Measurements from ENCODE around the gene TTC9.

Gene TTC9

DNA sequence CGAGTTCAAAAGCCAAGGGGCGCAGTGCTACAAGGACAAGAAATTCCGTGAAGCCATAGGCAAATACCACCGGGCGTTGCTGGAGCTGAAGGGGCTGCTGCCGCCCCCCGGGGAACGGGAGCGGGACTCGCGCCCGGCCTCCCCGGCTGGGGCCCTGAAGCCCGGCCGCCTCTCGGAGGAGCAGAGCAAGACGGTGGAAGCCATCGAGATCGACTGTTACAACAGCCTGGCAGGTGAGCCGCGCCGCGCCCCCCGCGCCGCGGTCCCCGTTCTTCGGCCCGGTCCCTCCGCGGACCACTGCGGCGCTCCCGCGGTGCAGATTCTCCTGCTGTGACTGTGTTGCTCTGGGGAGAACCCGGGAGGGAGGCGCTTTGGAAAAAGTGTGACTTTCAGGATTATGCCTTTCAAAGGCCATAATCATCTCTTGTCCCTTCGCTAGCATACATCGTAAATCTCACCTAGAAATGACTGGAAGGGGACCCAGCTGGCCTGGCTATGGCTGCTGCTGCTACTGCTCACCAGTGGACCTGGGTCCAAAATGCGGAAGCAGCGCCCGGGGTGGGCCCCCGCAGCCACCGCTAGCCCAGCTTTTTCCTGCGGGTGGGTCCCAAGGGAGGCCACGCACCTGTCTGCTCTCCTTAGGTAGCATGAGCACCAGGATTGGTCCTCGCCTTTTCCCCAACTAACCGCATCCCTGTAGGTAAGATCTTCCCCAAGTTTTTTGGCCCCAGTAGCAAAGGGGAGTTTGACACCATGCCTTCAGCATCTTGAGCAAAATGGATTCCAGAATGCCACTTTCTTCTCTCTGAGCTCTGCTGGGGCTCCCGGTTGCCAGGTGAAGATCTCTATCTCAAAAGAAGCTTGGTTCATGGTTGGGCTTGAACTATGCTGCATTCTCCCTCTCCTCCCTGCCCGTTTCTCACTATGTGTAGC, 853 bp downstream of the TTC9 start:
- H3K36me3 ChIP-seq (ENCODE audit: control insufficient read depth in 5 of 5, insufficient read depth in 5 of 5, low read length in 5 of 5) = no peaks in the 10 kb centered on the region
- H3K27ac ChIP-seq (ENCODE audit: low read depth, low read length) = no peak overlapping the region
- peaks cover 4 to 20% (median 16%) of the 10 kb centered on the region in 5 donors for H3K4me1 ChIP-seq (ENCODE audit: control insufficient read depth in 5 of 5, insufficient read depth in 5 of 5, low read length in 5 of 5)
- H3K4me3 ChIP-seq (ENCODE audit: low read depth in 1 of 5, low read length in 5 of 5) = peak overlapping the region; percentile 55 to 79 (median 66)
- no peaks in the 10 kb centered on the region for H3K9me3 ChIP-seq (ENCODE audit: control insufficient read depth in 5 of 5, low read length in 5 of 5)
- peaks cover 6 to 29% (median 14%) of the 10 kb centered on the region in 5 donors for H3K27me3 ChIP-seq (ENCODE audit: control insufficient read depth in 5 of 5, insufficient read depth in 4 of 5, low read length in 5 of 5)
- peak overlapping the region in 3 of 5 donors; percentile 38 to 66 (median 50) for H3K9ac ChIP-seq (ENCODE audit: low read length in 5 of 5)

DNA sequence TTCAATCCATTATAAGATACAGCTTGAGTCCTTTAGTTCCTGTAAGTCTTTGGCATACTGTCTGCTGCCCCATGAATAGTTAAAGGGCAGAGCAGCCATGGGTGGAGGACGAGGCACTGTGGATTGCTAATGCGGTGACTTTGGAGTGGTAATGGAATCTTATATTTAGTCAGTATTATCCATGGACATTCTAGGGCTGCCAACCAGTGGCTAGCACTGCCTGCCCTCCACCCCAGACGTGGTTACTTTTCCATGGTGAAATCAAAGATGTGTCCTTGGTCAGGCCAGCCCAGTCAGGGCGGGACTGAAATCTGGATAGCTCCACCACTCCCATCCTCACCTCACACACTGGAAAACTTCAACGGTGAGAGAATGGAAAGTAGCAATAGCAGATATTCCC, 2.3 kb downstream of the TTC9 start:
- H3K36me3 ChIP-seq (ENCODE audit: control insufficient read depth in 5 of 5, insufficient read depth in 5 of 5, low read length in 5 of 5) = no peaks in the 10 kb centered on the region
- peaks cover 4 to 20% (median 16%) of the 10 kb centered on the region in 5 donors for H3K4me1 ChIP-seq (ENCODE audit: control insufficient read depth in 5 of 5, insufficient read depth in 5 of 5, low read length in 5 of 5)
- no peaks in the 10 kb centered on the region for H3K9me3 ChIP-seq (ENCODE audit: control insufficient read depth in 5 of 5, low read length in 5 of 5)
- peaks cover 6 to 28% (median 14%) of the 10 kb centered on the region in 5 donors for H3K27me3 ChIP-seq (ENCODE audit: control insufficient read depth in 5 of 5, insufficient read depth in 4 of 5, low read length in 5 of 5)
- no peak overlapping the region for H3K27ac ChIP-seq (ENCODE audit: low read depth, low read length)
- no peak overlapping the region for H3K9ac ChIP-seq (ENCODE audit: low read length in 5 of 5)
- H3K4me3 ChIP-seq (ENCODE audit: low read depth in 1 of 5, low read length in 5 of 5) = no peak overlapping the region

DNA sequence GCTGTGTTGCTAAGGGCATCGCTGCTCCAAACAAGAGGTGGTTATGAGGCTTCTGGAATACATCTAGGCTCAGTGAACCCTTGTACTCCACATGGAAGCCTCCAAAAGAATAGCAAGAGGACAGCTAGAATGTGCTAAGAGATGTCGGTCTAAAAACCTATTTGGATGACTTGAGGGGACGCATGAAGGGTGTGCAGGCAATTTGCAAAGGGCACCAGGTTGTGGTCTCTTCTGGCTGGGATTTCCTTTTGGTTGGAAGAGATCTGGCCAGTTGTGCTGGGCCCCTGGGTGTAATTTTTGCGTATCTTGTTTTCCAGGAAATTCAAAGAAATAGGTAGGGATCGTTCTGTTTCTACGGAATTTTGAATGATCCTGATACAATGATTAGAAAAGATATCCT, 4.2 kb downstream of the TTC9 start:
- no peak overlapping the region for H3K4me3 ChIP-seq (ENCODE audit: low read depth in 1 of 5, low read length in 5 of 5)
- no peaks in the 10 kb centered on the region for H3K36me3 ChIP-seq (ENCODE audit: control insufficient read depth in 5 of 5, insufficient read depth in 5 of 5, low read length in 5 of 5)
- peaks cover 2 to 16% (median 14%) of the 10 kb centered on the region in 5 donors for H3K4me1 ChIP-seq (ENCODE audit: control insufficient read depth in 5 of 5, insufficient read depth in 5 of 5, low read length in 5 of 5)
- no peak overlapping the region for H3K27ac ChIP-seq (ENCODE audit: low read depth, low read length)
- H3K9me3 ChIP-seq (ENCODE audit: control insufficient read depth in 5 of 5, low read length in 5 of 5) = no peaks in the 10 kb centered on the region
- peaks cover 6 to 17% (median 10%) of the 10 kb centered on the region in 5 donors for H3K27me3 ChIP-seq (ENCODE audit: control insufficient read depth in 5 of 5, insufficient read depth in 4 of 5, low read length in 5 of 5)
- H3K9ac ChIP-seq (ENCODE audit: low read length in 5 of 5) = no peak overlapping the region

DNA sequence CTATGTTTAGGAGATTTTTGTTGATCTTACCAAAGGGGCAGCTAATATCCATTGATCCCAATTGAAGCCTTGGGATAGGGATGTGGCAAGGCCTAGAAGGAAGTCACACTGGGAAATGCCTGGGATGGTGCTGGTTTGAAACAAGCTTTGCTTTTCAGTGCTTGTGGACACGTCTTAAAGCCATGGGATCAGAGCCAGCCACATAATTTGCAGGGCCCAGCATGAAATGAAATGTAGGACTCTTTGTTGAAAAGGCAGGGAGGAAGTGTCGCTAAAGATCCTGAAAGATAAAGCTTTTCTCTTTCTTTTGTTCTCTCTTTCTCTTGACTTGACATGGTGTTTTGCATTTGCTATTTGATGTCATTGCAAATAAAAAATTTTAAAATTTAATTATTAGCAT, 5.0 kb downstream of the TTC9 start:
- Histone ChIP-seq H3K27me3 (ENCODE audit: control insufficient read depth in 5 of 5, insufficient read depth in 4 of 5, low read length in 5 of 5) (peaks cover 4 to 15% (median 7%) of the 10 kb centered on the region in 5 donors), H3K27ac (ENCODE audit: low read depth, low read length) (no peak overlapping the region), H3K36me3 (ENCODE audit: control insufficient read depth in 5 of 5, insufficient read depth in 5 of 5, low read length in 5 of 5) (no peaks in the 10 kb centered on the region), H3K4me1 (ENCODE audit: control insufficient read depth in 5 of 5, insufficient read depth in 5 of 5, low read length in 5 of 5) (peaks cover 0 to 10% (median 9%) of the 10 kb centered on the region in 5 donors), H3K4me3 (ENCODE audit: low read depth in 1 of 5, low read length in 5 of 5) (no peak overlapping the region), H3K9ac (ENCODE audit: low read length in 5 of 5) (no peak overlapping the region), H3K9me3 (ENCODE audit: control insufficient read depth in 5 of 5, low read length in 5 of 5) (no peaks in the 10 kb centered on the region)

DNA sequence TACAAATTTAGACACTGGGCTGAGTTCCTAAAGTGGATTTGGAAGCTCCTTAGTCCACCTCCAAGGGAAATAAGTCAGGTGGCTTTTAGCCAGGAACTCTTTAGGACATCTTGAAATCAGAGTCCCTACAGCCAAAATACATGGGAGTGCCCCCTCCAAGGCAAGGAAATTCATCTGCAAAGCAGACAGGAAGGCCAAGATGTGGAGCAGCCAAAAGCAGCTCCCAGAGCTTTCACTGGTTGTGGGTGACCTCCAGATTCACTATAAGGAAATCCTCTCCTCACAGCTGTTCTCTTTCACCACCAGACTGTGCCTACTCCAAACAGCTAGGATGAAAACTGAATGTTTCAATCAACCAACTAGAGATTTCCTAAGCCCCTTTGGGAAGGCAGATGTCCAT, 6.6 kb downstream of the TTC9 start:
- no peaks in the 10 kb centered on the region for H3K9me3 ChIP-seq (ENCODE audit: control insufficient read depth in 5 of 5, low read length in 5 of 5)
- H3K36me3 ChIP-seq (ENCODE audit: control insufficient read depth in 5 of 5, insufficient read depth in 5 of 5, low read length in 5 of 5) = no peaks in the 10 kb centered on the region
- no peak overlapping the region for H3K9ac ChIP-seq (ENCODE audit: low read length in 5 of 5)
- H3K27ac ChIP-seq (ENCODE audit: low read depth, low read length) = no peak overlapping the region
- peaks cover 0 to 5% (median 0%) of the 10 kb centered on the region in 5 donors for H3K27me3 ChIP-seq (ENCODE audit: control insufficient read depth in 5 of 5, insufficient read depth in 4 of 5, low read length in 5 of 5)
- no peaks in the 10 kb centered on the region for H3K4me1 ChIP-seq (ENCODE audit: control insufficient read depth in 5 of 5, insufficient read depth in 5 of 5, low read length in 5 of 5)
- H3K4me3 ChIP-seq (ENCODE audit: low read depth in 1 of 5, low read length in 5 of 5) = no peak overlapping the region

DNA sequence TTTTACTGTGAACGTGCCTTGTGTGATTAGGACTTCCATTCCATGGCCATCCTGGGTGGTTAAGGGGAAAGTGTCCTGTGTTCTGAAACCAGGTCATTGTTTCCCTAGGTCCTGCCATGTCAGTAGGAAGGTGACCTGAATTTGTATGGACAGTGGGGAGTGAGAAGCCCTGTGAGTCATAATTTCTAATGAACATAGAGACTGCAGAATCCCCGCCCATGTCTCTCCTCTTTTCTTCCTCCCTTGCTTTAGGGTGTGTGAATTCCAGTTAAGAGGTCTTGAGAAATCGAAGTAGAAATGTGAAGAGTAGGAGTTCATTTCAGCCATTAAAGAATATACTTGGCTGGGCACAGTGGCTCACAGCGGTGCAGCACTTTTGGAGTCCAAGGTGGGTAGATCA, 8.1 kb downstream of the TTC9 start:
- Histone ChIP-seq H3K27ac (ENCODE audit: low read depth, low read length) (no peak overlapping the region), H3K9me3 (ENCODE audit: control insufficient read depth in 5 of 5, low read length in 5 of 5) (no peaks in the 10 kb centered on the region), H3K36me3 (ENCODE audit: control insufficient read depth in 5 of 5, insufficient read depth in 5 of 5, low read length in 5 of 5) (no peaks in the 10 kb centered on the region), H3K27me3 (ENCODE audit: control insufficient read depth in 5 of 5, insufficient read depth in 4 of 5, low read length in 5 of 5) (peaks cover 0 to 5% (median 0%) of the 10 kb centered on the region in 5 donors), H3K4me3 (ENCODE audit: low read depth in 1 of 5, low read length in 5 of 5) (no peak overlapping the region), H3K9ac (ENCODE audit: low read length in 5 of 5) (no peak overlapping the region), H3K4me1 (ENCODE audit: control insufficient read depth in 5 of 5, insufficient read depth in 5 of 5, low read length in 5 of 5) (no peaks in the 10 kb centered on the region)

DNA sequence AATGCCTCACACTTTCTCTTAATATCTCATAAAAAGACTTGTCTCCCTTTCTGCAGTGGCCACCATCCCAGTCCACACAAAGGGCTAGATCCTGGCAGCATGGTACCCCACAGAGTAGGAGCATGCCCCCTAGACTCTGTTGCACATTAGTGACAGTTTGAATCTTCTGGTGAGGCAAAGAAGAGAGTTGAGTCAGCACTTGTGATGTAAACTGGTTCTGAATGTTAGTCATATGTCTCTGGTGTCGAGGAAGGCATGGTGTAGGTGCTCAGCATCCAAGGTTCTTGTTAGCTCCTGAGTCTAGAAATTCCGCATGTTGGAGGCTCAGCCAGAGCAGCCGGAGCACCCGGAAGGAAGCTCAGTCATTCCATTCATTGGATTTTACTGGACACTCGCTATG, 9.8 kb downstream of the TTC9 start:
- Histone ChIP-seq H3K4me3 (ENCODE audit: low read depth in 1 of 5, low read length in 5 of 5) (no peak overlapping the region), H3K9me3 (ENCODE audit: control insufficient read depth in 5 of 5, low read length in 5 of 5) (no peaks in the 10 kb centered on the region), H3K9ac (ENCODE audit: low read length in 5 of 5) (no peak overlapping the region), H3K27me3 (ENCODE audit: control insufficient read depth in 5 of 5, insufficient read depth in 4 of 5, low read length in 5 of 5) (peaks cover 0 to 6% (median 0%) of the 10 kb centered on the region in 5 donors), H3K36me3 (ENCODE audit: control insufficient read depth in 5 of 5, insufficient read depth in 5 of 5, low read length in 5 of 5) (no peaks in the 10 kb centered on the region), H3K27ac (ENCODE audit: low read depth, low read length) (no peak overlapping the region), H3K4me1 (ENCODE audit: control insufficient read depth in 5 of 5, insufficient read depth in 5 of 5, low read length in 5 of 5) (peaks cover 0 to 5% (median 0%) of the 10 kb centered on the region in 5 donors)

DNA sequence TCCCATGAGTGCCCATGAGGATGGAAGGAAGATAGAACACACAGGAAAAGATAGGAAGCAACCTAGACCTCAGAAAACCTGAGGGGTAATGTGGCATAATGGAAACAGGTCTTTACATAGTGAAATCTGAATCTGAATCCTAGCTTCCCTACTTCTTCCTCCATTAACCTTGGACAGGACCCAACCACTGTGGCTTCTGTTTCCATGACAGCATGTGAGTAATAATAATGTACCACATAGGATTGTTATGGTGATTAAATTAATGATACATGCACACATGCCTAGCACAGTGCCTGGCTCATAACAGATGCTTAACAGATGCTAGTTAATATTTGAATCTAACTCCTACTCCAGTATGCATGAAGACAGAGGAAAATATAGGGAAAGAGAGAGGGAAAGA, 11.2 kb downstream of the TTC9 start:
- Histone ChIP-seq H3K4me3 (ENCODE audit: low read depth in 1 of 5, low read length in 5 of 5) (no peak overlapping the region), H3K9me3 (ENCODE audit: control insufficient read depth in 5 of 5, low read length in 5 of 5) (no peaks in the 10 kb centered on the region), H3K9ac (ENCODE audit: low read length in 5 of 5) (no peak overlapping the region), H3K27me3 (ENCODE audit: control insufficient read depth in 5 of 5, insufficient read depth in 4 of 5, low read length in 5 of 5) (peaks cover 0 to 9% (median 0%) of the 10 kb centered on the region in 5 donors), H3K36me3 (ENCODE audit: control insufficient read depth in 5 of 5, insufficient read depth in 5 of 5, low read length in 5 of 5) (no peaks in the 10 kb centered on the region), H3K4me1 (ENCODE audit: control insufficient read depth in 5 of 5, insufficient read depth in 5 of 5, low read length in 5 of 5) (peaks cover 0 to 5% (median 0%) of the 10 kb centered on the region in 5 donors), H3K27ac (ENCODE audit: low read depth, low read length) (no peak overlapping the region)

DNA sequence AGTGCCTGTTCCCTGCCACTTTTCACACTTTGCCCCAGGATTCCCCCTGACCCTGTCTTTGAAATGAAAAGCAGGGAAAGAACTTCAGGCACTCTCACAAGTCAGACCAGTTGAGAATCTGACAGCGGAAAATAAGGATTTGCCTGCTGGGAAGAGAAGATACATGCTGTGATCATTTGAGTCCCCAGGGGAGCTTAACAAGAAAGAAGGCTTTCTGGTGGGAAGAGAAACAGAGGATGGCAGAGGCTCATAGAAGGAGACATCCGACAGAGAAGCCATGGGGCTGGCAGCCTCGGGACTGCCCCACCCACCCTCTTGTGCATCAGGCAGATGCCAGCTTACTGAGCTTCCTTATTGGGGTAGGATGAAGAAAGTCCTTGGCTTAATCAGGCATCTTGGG, 11.9 kb downstream of the TTC9 start:
- H3K27ac ChIP-seq (ENCODE audit: low read depth, low read length) = no peak overlapping the region
- H3K4me3 ChIP-seq (ENCODE audit: low read depth in 1 of 5, low read length in 5 of 5) = no peak overlapping the region
- H3K36me3 ChIP-seq (ENCODE audit: control insufficient read depth in 5 of 5, insufficient read depth in 5 of 5, low read length in 5 of 5) = no peaks in the 10 kb centered on the region
- peaks cover 0 to 9% (median 0%) of the 10 kb centered on the region in 5 donors for H3K27me3 ChIP-seq (ENCODE audit: control insufficient read depth in 5 of 5, insufficient read depth in 4 of 5, low read length in 5 of 5)
- H3K9ac ChIP-seq (ENCODE audit: low read length in 5 of 5) = no peak overlapping the region
- peaks cover 0 to 5% (median 0%) of the 10 kb centered on the region in 5 donors for H3K4me1 ChIP-seq (ENCODE audit: control insufficient read depth in 5 of 5, insufficient read depth in 5 of 5, low read length in 5 of 5)
- H3K9me3 ChIP-seq (ENCODE audit: control insufficient read depth in 5 of 5, low read length in 5 of 5) = no peaks in the 10 kb centered on the region

DNA sequence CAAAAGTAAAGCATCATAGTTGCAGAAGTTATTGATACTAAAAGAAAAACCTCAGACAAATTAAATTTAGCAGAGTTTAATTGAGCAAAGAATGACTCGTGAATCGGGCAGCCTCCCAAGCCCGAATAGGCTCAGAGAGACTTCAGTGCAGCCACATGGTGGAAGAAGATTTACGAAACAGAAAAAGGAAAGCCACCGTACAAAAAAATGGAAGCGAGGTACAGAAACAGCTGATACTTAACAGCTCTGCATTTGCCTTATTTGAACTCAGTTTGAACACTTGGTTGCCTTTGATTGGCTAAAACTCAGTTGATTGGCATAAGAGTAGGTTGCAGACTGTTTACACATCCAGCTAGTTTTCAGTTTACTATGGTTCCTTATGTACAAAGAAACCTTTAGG, 12.9 kb downstream of the TTC9 start:
- H3K9me3 ChIP-seq (ENCODE audit: control insufficient read depth in 5 of 5, low read length in 5 of 5) = no peaks in the 10 kb centered on the region
- H3K9ac ChIP-seq (ENCODE audit: low read length in 5 of 5) = no peak overlapping the region
- no peaks in the 10 kb centered on the region for H3K36me3 ChIP-seq (ENCODE audit: control insufficient read depth in 5 of 5, insufficient read depth in 5 of 5, low read length in 5 of 5)
- H3K4me3 ChIP-seq (ENCODE audit: low read depth in 1 of 5, low read length in 5 of 5) = no peak overlapping the region
- H3K4me1 ChIP-seq (ENCODE audit: control insufficient read depth in 5 of 5, insufficient read depth in 5 of 5, low read length in 5 of 5) = peaks cover 0 to 5% (median 0%) of the 10 kb centered on the region in 5 donors
- peaks cover 0 to 9% (median 0%) of the 10 kb centered on the region in 5 donors for H3K27me3 ChIP-seq (ENCODE audit: control insufficient read depth in 5 of 5, insufficient read depth in 4 of 5, low read length in 5 of 5)
- H3K27ac ChIP-seq (ENCODE audit: low read depth, low read length) = no peak overlapping the region
